Retinal pigment epithelial cell (primary cell): ENCODE measurements around the gene ST8SIA6.

Experiments
- DNase-seq: peaks from one replicate; pipeline ENCODE4 v3.0.0-alpha.2; 2010; ENCODE audit warnings: low read depth
- H3K4me3 ChIP-seq: 2 replicates; pipeline ENCODE4 v1.5.1; 2011; ENCODE audit warnings: mild to moderate bottlenecking, low read length, control low read depth, moderate library complexity
- CTCF ChIP-seq: conservative IDR thresholded peaks from 2 replicates; pipeline ENCODE4 v1.5.1; 2011; ENCODE audit warnings: low read depth, low read length, control low read depth, inconsistent platforms

The ST8SIA6 gene

GRCh38 chr10:17457083-17457482, 2.7 kb upstream of the ST8SIA6 start:
- DNase-seq, result no peak
- no peak overlapping the region for H3K4me3 ChIP-seq
- no peak for TF ChIP-seq CTCF

DNA sequence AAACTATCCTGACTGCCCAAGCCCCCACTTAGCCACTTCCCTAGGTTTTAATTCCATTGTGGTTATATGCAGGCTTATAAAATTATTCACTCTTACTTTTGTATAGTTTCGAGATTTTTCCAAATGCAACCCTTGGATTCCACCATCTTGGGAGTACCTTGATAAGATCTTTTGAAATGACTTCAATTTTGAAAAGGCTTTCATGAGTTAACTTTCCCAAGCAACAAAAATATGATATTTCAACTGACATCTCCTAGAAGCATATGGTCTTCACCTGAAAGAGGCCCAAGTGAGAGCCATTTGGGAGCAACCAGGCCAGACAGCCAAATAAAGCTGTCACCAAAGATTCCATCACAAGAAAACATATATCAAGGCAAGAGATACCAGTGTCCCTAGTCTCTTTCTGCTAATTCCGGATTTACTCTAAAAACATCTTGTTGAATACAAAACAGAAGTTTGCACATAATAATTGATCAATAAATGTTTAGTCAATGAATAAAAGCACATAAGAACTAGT, 1.7 kb upstream of the ST8SIA6 start:
- no peak for TF ChIP-seq CTCF
- no peak for DNase-seq
- H3K4me3 ChIP-seq, result no peak overlapping the region

DNA sequence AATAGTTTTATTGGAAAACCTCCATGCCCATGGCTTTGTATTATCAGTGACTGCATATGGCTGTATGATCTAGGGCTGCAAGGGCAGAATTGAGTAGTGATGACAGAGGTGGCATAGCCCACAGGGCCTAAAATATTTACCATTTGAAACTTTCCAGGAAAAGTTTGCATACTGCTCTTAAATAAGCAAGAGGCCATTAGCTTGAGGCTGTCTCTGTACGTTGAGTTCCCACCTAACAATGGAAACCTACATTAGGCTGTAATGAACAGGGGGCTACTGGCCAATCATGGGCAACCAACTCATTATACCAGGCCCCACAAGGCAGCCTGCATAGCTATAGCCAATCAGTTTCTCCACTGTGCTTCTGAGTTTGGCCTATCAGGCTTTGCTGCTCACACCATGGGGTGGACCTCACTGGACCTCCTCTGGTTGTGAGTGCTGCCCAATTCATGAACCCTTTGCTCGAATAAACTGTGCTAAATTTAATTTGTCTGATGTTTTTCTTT, 673 bp upstream of the ST8SIA6 start:
- no peak overlapping the region for H3K4me3 ChIP-seq
- TF ChIP-seq CTCF, result no peak
- no peak for DNase-seq

GRCh38 chr10:17453373-17454091, 863 bp downstream of the ST8SIA6 start:
- no peak for DNase-seq
- no peak for TF ChIP-seq CTCF
- peak overlapping the region; percentile 60 for H3K4me3 ChIP-seq

DNA sequence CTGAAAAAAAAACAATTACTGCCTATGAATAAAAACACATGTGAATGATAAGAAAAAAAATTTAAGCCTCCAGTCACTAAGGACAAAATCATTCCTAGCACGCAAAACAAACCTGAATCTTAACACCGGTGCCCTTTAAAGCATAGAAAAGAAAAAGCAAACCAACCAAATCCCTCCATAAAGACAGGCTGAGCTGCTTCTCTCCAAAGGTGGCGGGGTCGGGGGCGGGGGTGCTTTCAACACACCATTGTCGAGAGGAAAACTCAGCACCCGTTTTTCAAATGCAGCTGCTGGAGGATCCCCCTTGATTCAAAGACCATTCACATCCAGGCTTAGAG, 1.4 kb downstream of the ST8SIA6 start:
- no peak for TF ChIP-seq CTCF
- H3K4me3 ChIP-seq, result peak overlapping the region; percentile 60
- no peak for DNase-seq

DNA sequence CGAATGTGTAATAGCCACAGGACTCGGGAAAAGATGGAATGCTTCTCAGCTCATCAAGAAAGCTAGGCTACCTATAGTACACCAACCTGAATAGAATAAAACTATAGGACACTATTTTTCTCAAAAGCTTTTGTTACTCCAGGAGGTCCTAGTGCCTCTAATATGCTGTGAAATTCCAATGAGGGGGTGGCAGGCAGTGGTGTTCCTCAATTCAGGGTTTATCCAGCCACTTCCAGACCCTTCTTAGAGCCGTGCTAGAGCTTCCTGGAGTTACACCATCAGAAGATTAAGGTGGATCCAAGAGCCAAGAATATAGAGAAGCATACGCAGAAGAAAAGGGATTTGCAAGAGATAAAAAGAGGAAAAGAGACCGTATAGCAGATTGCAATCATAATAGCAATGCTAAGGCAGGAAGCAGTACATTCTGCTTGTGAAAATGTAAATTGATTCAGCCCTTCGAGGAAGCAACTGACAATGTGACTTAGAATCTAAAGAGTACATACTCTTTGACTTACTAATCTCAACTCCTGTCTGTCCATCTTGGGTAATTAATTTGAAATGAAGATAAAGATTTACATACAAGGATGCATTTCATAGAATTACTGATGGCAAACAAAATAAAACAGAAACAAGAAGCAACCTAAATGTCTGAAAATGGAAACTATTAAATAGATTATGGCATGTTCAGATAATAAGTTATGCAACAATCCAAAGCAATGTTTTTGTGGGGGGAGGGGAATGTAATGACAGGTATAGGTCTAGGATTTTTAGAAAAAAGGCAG, 2.1 kb downstream of the ST8SIA6 start:
- no peak overlapping the region for H3K4me3 ChIP-seq
- no peak for DNase-seq
- TF ChIP-seq CTCF, result no peak
